IMR-90 (cell line): ENCODE measurements around the gene TRHDE. TPM values are rescaled to one million over a fixed set of nuclear protein-coding genes. Genes with fewer than 3 reads are reported as not detected.
A peak's percentile ranks its signal among the peaks of the same experiment; 100 is the strongest.
"Not testable (repeated sequence)": the region's sequence is repeated elsewhere in the genome, so short reads cannot be mapped to it uniquely, and the experiment has no call there.

Experiments used
- ATAC-seq: fragments of 200-7000 bp; cut with Tn5 transposase; 2 replicates; pipeline ENCODE4 v1.9.1; 2020; ENCODE audit warnings: low read depth, mild to moderate bottlenecking, moderate library complexity
- BruUV-seq: library from RNA; stranded (reverse); fragments of 400-500 nt; replicated peaks from 2 replicates; lab custom pipeline; 2021; lab: Mats Ljungman, UMichigan
- CTCF ChIA-PET: fragments of 300-600 bp; formaldehyde crosslinking; extraction: SDS; loops from one replicate; lab custom pipeline; 2021; ENCODE audit warnings: antibody characterized with exemption; lab: Yijun Ruan, JAX
- POLR2A ChIA-PET: fragments of 300-600 bp; sonication (Branson Sonifier 250); formaldehyde crosslinking; loops from one replicate; lab custom pipeline; 2022; ENCODE audit warnings: antibody characterized with exemption; ENCODE audit not compliant: unreplicated experiment; lab: Charles Lee
- DNase-seq: peaks from one replicate; pipeline ENCODE4 v3.0.0; 2013
- H2AFZ ChIP-seq: replicated peaks from 2 replicates; pipeline ENCODE3; 2013; ENCODE audit warnings: low read length, mild to moderate bottlenecking; ENCODE audit not compliant: poor library complexity
- H2AK5ac ChIP-seq: 2 replicates; pipeline ENCODE4 v1.6.1; 2013; ENCODE audit warnings: low read depth, low read length, inconsistent platforms
- H2AK9ac ChIP-seq: replicated peaks from 2 replicates; pipeline ENCODE3; 2013; ENCODE audit warnings: mild to moderate bottlenecking, low read depth, low read length, moderate library complexity; ENCODE audit not compliant: poor library complexity
- H2BK120ac ChIP-seq: 2 replicates; pipeline ENCODE4 v1.6.1; 2013; ENCODE audit warnings: low read depth, low read length, inconsistent platforms
- H2BK15ac ChIP-seq: 3 replicates; pipeline ENCODE4 v1.6.1; 2013; ENCODE audit warnings: low read depth, low read length, inconsistent platforms
- H2BK20ac ChIP-seq: 2 replicates; pipeline ENCODE4 v1.6.1; 2013; ENCODE audit warnings: low read depth, mild to moderate bottlenecking, inconsistent platforms, low read length, moderate library complexity
- H2BK5ac ChIP-seq: 2 replicates; pipeline ENCODE4 v1.6.1; 2013; ENCODE audit warnings: mild to moderate bottlenecking, low read depth, low read length, inconsistent platforms; ENCODE audit not compliant: poor library complexity, severe bottlenecking
- H3K14ac ChIP-seq: replicated peaks from 2 replicates; pipeline ENCODE4 v1.6.1; 2013; ENCODE audit warnings: low read depth, low read length, inconsistent platforms
- H3K18ac ChIP-seq: 2 replicates; pipeline ENCODE4 v1.6.1; 2013; ENCODE audit warnings: low read depth, low read length, control low read depth
- H3K23ac ChIP-seq: 2 replicates; pipeline ENCODE4 v1.6.1; 2013; ENCODE audit warnings: low read depth, low read length, inconsistent platforms
- H3K27ac ChIP-seq: 2 replicates; pipeline ENCODE4 v1.5.1; 2013; ENCODE audit warnings: mild to moderate bottlenecking, control low read depth, low read length; ENCODE audit not compliant: insufficient read depth
- H3K27me3 ChIP-seq: 2 replicates; pipeline ENCODE4 v1.6.1; 2013; ENCODE audit warnings: low read length; ENCODE audit not compliant: control insufficient read depth, insufficient read depth
- H3K36me3 ChIP-seq: 2 replicates; pipeline ENCODE4 v1.6.1; 2013; ENCODE audit warnings: low read length, mixed read lengths; ENCODE audit not compliant: control insufficient read depth, insufficient read depth
- H3K4ac ChIP-seq: 2 replicates; pipeline ENCODE4 v1.6.1; 2013; ENCODE audit warnings: low read depth, low read length, inconsistent platforms
- H3K4me1 ChIP-seq: 2 replicates; pipeline ENCODE4 v1.6.1; 2013; ENCODE audit warnings: low read length, mixed read lengths; ENCODE audit not compliant: control insufficient read depth, insufficient read depth
- H3K4me2 ChIP-seq: 2 replicates; pipeline ENCODE4 v1.6.1; 2013; ENCODE audit warnings: low read depth, mild to moderate bottlenecking, control low read depth, low read length, moderate library complexity
- H3K4me3 ChIP-seq: 2 replicates; pipeline ENCODE4 v1.5.1; 2013; ENCODE audit warnings: low read depth, mild to moderate bottlenecking, control low read depth, low read length, moderate library complexity; ENCODE audit not compliant: insufficient read depth
- H3K56ac ChIP-seq: 2 replicates; pipeline ENCODE4 v1.6.1; 2013; ENCODE audit warnings: low read length, inconsistent platforms; ENCODE audit not compliant: insufficient read depth; ENCODE audit errors: extremely low read depth
- H3K79me1 ChIP-seq, 2 experiments: 2 replicates each; pipeline ENCODE4 v1.6.1; 2013; ENCODE audit warnings: low read length in 2 of 2, inconsistent platforms in 1 of 2, low read depth in 1 of 2
- H3K9ac ChIP-seq: 2 replicates; pipeline ENCODE4 v1.6.1; 2013; ENCODE audit warnings: low read depth, low read length, control low read depth
- H3K9me1 ChIP-seq: 2 replicates; pipeline ENCODE4 v1.6.1; 2013; ENCODE audit warnings: low read length, inconsistent platforms; ENCODE audit not compliant: insufficient read depth
- H3K9me3 ChIP-seq: 2 replicates; pipeline ENCODE4 v1.6.1; 2013; ENCODE audit warnings: low read length; ENCODE audit not compliant: control insufficient read depth, insufficient read depth
- H4K20me1 ChIP-seq: 2 replicates; pipeline ENCODE4 v1.6.1; 2013; ENCODE audit warnings: low read length, inconsistent platforms; ENCODE audit not compliant: insufficient read depth
- H4K5ac ChIP-seq: 2 replicates; pipeline ENCODE4 v1.6.1; 2013; ENCODE audit warnings: mild to moderate bottlenecking, low read depth, low read length, control low read depth
- H4K8ac ChIP-seq, 2 experiments: 2 replicates each; pipeline ENCODE4 v1.6.1; 2013; ENCODE audit warnings: low read depth in 2 of 2, low read length in 2 of 2, control low read depth in 1 of 2, inconsistent platforms in 1 of 2
- H4K91ac ChIP-seq: 2 replicates; pipeline ENCODE4 v1.6.1; 2013; ENCODE audit warnings: low read depth, low read length, inconsistent platforms; ENCODE audit not compliant: insufficient read depth
- CEBPB ChIP-seq: IDR thresholded peaks from 2 replicates; pipeline ENCODE4 v1.6.1; 2012; ENCODE audit warnings: low read depth, low read length, improper control_type of control experiment
- FOS ChIP-seq: fragments of 150-350 bp; IDR thresholded peaks from 2 replicates; pipeline ENCODE4 v1.6.1; 2016; ENCODE audit warnings: low read depth, low read length
- MAFK ChIP-seq: IDR thresholded peaks from 2 replicates; pipeline ENCODE4 v1.6.1; 2012; ENCODE audit warnings: low read depth, low read length, improper control_type of control experiment
- WGBS, 2 experiments: methylation state at CpG; one replicate each; pipeline versions ENCODE4 v1.1.5 to v1.1.7; 2013; ENCODE audit warnings: missing lambda C conversion rate in 2 of 2; ENCODE audit not compliant: insufficient read length in 1 of 2; ENCODE audit errors: extremely low coverage in 2 of 2; 5-methylcytosine and 5-hydroxymethylcytosine counted together
- dilution Hi-C: fragments of 300-500 bp; cut with HindIII; formaldehyde crosslinking; loops from one replicate; pipeline ENCODE4 v1.14.3; 2018; ENCODE audit warnings: low sequenced_read_pairs; ENCODE audit not compliant: unreplicated experiment
- in situ Hi-C: fragments of 300-500 bp; cut with MboI; formaldehyde crosslinking; loops from 3 replicates; pipeline ENCODE4 v1.14.3; 2019; ENCODE audit warnings: low sequenced_read_pairs, inconsistent platforms, mixed read lengths
- intact Hi-C: fragments of 100-400 bp; cut with micrococcal nuclease; formaldehyde crosslinking; loops from 2 replicates; pipeline ENCODE4 v1.10.0; 2022
- polyA plus RNA-seq, 3 experiments: library from polyadenylated mRNA; depleted of rRNA; stranded (reverse); fragments of >200 nt; gene quantifications; 2 replicates each; pipeline ENCODE4 v1.2.3, GENCODE V29; 2012; ENCODE audit warnings: low replicate concordance in 1 of 3
- total RNA-seq: library from RNA; depleted of rRNA; stranded (reverse); fragments of >200 nt; gene quantifications from 2 replicates; pipeline ENCODE4 v1.2.3, GENCODE V29; 2012

Gene TRHDE
- total and polyA plus RNA-seq, 2 of the 4 experiments (the other 2 are of a cell fraction): 33.7 to 65.1 TPM

DNA sequence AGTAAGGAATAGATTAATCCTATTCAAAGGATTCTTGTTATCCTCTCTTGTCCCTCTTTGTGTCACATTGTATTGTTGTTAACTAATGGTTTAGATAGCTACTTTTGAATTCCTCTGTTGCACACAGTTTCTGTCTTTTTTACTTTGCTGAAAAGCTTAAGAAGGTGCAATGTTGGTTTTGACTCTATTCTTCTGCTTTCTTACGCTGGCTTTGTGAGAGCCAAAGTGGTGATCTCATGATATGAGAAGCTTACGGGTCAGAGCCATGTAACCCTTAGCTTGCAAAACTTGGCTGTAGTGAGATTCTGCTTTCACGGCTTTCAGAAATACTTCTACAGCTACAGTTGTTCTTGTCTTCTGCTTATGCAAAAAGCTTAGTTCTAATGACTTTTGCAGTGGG lies 239.7 kb downstream of the TRHDE start:
- ATAC-seq (peak; percentile 93), DNase-seq (peak; percentile 85)
- 0 out of 2 replicates have a peak, but pooled peaks have one; percentile 17 for TF ChIP-seq CEBPB
- TF ChIP-seq FOS: no peak
- peak; percentile 77 for TF ChIP-seq MAFK
- H4K8ac ChIP-seq: no peak overlapping the region
- dilution Hi-C loops (no loop called here), intact Hi-C loops (no loop called here), in situ Hi-C loops (no loop called here)
- H2AK5ac ChIP-seq: no peak overlapping the region
- CTCF ChIA-PET: no interaction called here
- H2BK15ac ChIP-seq: no peak overlapping the region
- H2BK20ac ChIP-seq: no peak overlapping the region
- H3K36me3 ChIP-seq: no peaks in the 10 kb centered on the region
- H3K4me1 ChIP-seq: peaks cover 4% of the 10 kb centered on the region; the same call in 1 of the 2 replicates
- POLR2A ChIA-PET: no interaction called here
- H4K5ac ChIP-seq: no peak overlapping the region
- no CpG with 5 or more reads among the region's 3 CpGs for WGBS, 2 experiments
- H3K9ac ChIP-seq: no peak overlapping the region
- H3K14ac ChIP-seq: no peak overlapping the region
- no peaks in the 10 kb centered on the region for H4K20me1 ChIP-seq
- H4K91ac ChIP-seq: no peak overlapping the region
- no peaks in the 10 kb centered on the region; the same call in 1 of the 2 replicates for H3K9me1 ChIP-seq
- no peak overlapping the region for H2BK5ac ChIP-seq
- no peak overlapping the region for H2AK9ac ChIP-seq
- no peak overlapping the region for H3K23ac ChIP-seq
- H2BK120ac ChIP-seq: no peak overlapping the region
- no peak overlapping the region for H3K18ac ChIP-seq
- no peak overlapping the region for H2AFZ ChIP-seq
- H3K4ac ChIP-seq: no peak overlapping the region
- H3K79me1 ChIP-seq: peaks cover 0 to 19% of the 10 kb centered on the region in 2 experiments; a peak in 2 of 4 replicates
- H3K4me2 ChIP-seq: peak overlapping the region; percentile 87; the same call in 1 of the 2 replicates
- H3K27ac ChIP-seq: no peak overlapping the region
- H3K9me3 ChIP-seq: no peaks in the 10 kb centered on the region
- H3K56ac ChIP-seq: no peak overlapping the region
- no peak overlapping the region for H3K4me3 ChIP-seq
- H3K27me3 ChIP-seq: no peaks in the 10 kb centered on the region
- BruUV-seq: no TSS peak

DNA sequence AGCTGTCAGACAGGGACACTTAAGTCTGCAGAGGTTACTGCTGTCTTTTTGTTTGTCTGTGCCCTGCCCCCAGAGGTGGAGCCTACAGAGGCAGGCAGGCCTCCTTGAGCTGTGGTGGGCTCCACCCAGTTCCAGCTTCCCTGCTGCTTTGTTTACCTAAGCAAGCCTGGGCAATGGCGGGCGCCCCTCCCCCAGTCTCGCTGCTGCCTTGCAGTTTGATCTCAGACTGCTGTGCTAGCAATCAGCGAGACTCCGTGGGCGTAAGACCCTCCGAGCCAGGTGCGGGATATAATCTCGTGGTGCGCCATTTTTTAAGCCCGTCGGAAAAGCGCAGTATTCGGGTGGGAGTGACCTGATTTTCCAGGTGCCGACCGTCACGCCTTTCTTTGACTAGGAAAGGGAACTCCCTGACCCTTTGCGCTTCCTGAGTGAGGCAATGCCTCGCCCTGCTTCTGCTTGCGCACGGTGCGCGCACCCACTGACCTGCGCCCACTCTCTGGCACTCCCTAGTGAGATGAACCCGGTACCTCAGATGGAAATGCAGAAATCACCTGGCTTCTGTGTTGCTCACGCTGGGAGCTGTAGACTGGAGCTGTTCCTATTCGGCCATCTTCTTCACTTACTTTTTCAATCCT lies 248.0 kb downstream of the TRHDE start:
- H3K4me2 ChIP-seq, H3K14ac ChIP-seq, H2AK9ac ChIP-seq, in situ Hi-C loops, H3K4me1 ChIP-seq, H3K9me1 ChIP-seq, H4K5ac ChIP-seq, H3K36me3 ChIP-seq, H3K56ac ChIP-seq, H3K9me3 ChIP-seq, H2BK15ac ChIP-seq, intact Hi-C loops, H4K20me1 ChIP-seq, H4K91ac ChIP-seq, H2BK120ac ChIP-seq, BruUV-seq, H2AFZ ChIP-seq, DNase-seq, H3K9ac ChIP-seq, H4K8ac ChIP-seq, H2AK5ac ChIP-seq, H3K27ac ChIP-seq, H3K23ac ChIP-seq, CTCF ChIA-PET, ATAC-seq, dilution Hi-C loops, H3K4me3 ChIP-seq, H3K18ac ChIP-seq, H2BK20ac ChIP-seq, H3K27me3 ChIP-seq, H3K4ac ChIP-seq, H2BK5ac ChIP-seq, POLR2A ChIA-PET: not testable (repeated sequence)
- 100% methylated on average over 6 of the region's 27 CpGs; no CpG with 5 or more reads in 1 of the 2 experiments for WGBS, 2 experiments
- peaks cover 4 to 20% of the 10 kb centered on the region in 2 experiments; a peak in 3 of 4 replicates for H3K79me1 ChIP-seq
